Testis (tissue), 2 donors: ENCODE results near the gene NDST3.

Experiments used
- CTCF ChIP-seq, 3 experiments: fragments of 450-650 bp in 2 of 3; fragments of 200-600 bp in 1 of 3; sonication (generic) in 1 of 3; IDR thresholded peaks; one replicate each; pipeline ENCODE4 v1.5.1; 2016 to 2019; ENCODE audit warnings: antibody characterized with exemption in 3 of 3, mild to moderate bottlenecking in 2 of 3, moderate library complexity in 1 of 3
- POLR2A ChIP-seq: fragments of 450-650 bp; IDR thresholded peaks from one replicate; pipeline ENCODE4 v1.6.1; 2017; ENCODE audit warnings: antibody characterized with exemption, mild to moderate bottlenecking, moderate library complexity

GRCh38 chr4:118287711-118288451 is 253.6 kb downstream of the NDST3 start:
- no peak for TF ChIP-seq CTCF (IDR thresholded peaks at IDR 0.05)
- TF ChIP-seq POLR2A = no peak
